ENCODE data around the gene TAF4B.

DNA sequence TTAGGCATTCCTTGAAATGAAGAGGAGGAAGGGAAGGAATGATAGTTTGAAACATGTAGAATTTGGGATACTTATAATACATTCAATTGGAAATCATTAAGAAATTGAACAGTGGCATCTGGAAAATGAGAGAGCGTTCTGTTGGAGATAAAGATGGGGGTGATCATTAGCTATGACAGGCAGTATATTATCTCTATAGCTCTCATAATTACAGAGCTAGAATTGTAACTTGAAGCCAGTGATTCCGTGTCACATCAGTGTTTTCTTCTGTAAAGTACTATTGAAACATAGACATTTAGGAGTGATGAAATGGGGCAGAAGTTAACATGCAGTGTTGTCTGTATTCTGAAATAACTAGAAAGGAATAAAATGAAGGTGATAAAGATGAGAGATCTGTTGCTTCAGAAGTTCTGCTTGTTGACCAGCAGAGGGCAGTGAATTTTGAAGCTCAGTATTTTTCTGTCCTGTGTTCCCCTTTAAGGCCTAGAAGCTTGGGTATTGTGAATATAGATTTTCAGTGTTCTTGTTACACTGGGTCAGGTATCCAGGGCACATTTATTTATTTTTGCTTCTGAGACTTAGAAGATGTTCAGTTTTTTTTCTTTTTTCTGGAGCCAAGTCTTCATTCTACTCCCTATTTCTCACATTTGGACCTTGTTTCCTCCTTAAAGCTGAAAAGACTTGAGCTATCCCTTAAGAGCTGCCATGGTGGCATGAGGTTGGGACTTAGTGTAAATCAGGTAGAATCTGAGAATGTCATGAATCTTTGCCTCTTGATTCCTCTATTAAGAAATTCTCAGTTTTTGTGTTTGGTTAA lies 157.4 kb downstream of the TAF4B start:
- TF ChIP-seq EZH2 (IDR thresholded peaks at IDR 0.05; ENCODE audit: insufficient read depth, poor library complexity, severe bottlenecking) (no peak), EZH2phosphoT487 (IDR thresholded peaks at IDR 0.05; ENCODE audit: insufficient read depth, low read depth) (no peak)
